IPS-18c (cell line): ENCODE data around the gene PHLPP1.

Experiments
- H3K4me3 ChIP-seq: 2 replicates; pipeline ENCODE4 v1.7.0; 2013; ENCODE audit warnings: low read depth, mild to moderate bottlenecking, low read length, moderate library complexity; ENCODE audit not compliant: insufficient read depth
- H3K9me3 ChIP-seq: one replicate; pipeline ENCODE4 v1.6.1; 2013; ENCODE audit warnings: mild to moderate bottlenecking, low read length, moderate library complexity; ENCODE audit not compliant: control insufficient read depth, insufficient read depth

Gene PHLPP1

DNA sequence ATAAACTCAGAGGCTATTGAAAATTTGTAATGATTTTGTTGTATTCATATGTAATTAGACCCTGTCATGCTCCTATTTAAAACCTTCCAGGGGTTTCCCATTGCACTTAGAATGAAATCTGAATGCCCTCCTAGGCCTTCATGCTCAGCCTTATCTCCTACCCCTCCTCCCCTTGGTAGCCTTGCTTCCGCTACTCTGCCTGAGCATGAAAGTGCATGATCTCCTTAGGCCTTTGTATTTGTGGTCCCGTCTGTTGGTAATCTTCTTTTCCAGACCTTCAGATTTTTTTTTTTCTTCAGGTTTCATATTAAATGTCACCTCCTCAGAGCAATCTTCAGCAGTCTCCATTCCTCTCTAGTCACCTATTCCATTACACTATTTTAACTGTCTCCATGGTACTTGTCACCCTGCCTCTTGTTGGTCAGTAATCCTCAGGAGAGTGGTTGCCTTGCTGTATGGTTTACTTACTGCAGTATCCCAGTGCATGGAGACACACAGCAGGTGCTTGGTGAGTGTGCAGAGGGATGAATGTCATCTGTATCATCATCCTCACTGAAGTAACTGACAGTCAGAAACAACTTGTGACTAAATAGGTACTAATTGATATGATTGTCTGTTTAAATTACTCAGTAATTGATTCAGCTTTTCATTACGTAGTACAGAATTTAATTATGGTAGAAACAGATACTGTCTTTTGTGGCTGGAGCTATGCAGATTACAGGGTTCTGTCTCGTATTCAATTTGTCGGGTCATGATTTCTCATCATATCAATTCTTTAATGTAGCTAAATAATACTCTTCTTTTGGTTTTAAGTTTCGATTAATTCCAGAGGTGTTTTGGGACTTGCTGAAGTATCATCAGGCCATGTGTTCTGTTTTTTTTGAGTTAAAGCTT lies 63.9 kb downstream of the PHLPP1 start:
- Histone ChIP-seq H3K9me3 (no peaks in the 10 kb centered on the region), H3K4me3 (no peak overlapping the region)

DNA sequence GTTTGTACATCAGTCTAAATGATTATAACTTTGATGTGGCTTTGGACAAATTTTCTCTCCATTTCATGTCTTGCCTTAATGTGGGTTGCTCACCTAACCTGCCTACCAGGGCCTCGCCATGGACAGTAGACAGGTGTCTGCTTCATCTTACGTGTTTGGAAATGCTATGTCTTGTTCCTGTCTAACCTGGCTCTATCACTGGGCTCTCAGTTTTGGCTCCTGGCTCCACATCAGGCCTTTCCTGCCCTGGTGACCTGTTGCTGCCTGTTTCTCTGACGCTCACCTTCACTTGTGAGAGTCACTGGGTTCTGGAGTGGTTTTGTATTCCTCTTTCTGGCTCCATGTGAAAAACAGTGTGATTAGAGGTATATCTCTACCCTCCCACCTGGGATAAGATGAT lies 65.9 kb downstream of the PHLPP1 start:
- H3K9me3 ChIP-seq = no peaks in the 10 kb centered on the region
- no peak overlapping the region for H3K4me3 ChIP-seq

- H3K9me3 ChIP-seq = no peaks in the 10 kb centered on the region
- no peak overlapping the region for H3K4me3 ChIP-seq
These were observed 66.6 kb downstream of the PHLPP1 start for GRCh38 chr18:62781893-62782292.

DNA sequence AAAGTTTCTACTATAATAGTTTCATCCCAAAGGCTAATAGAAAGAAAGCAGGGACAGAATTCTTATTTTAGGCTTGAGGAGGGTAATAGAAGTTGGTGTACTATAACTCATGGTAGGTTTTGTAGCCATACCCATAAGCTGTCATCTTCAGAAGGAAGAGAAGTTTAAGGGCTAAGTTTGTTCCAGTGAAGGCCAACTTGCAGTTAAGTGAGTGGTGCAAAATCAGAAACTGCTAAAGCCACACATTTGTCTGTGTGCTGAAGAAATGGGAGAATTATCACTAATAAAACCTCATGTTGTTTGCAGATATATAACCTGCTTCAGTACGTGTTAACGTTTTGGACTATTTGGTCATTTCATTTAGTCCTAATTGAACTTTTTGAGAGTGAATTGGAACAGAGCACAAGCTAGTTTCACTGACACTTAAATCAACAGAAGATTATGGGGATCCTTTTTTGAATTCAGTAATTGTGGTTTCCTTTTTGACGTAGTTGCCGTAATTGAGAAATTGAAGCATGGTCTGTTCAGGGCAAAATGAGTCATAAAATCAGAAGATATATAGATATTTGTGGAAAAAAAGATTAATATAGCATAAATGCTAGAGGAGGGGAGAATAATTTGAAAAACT lies 69.1 kb downstream of the PHLPP1 start:
- no peak overlapping the region for H3K4me3 ChIP-seq
- no peaks in the 10 kb centered on the region for H3K9me3 ChIP-seq

- H3K4me3 ChIP-seq = no peak overlapping the region
- no peaks in the 10 kb centered on the region for H3K9me3 ChIP-seq
These were observed 69.6 kb downstream of the PHLPP1 start for GRCh38 chr18:62784966-62785413.

DNA sequence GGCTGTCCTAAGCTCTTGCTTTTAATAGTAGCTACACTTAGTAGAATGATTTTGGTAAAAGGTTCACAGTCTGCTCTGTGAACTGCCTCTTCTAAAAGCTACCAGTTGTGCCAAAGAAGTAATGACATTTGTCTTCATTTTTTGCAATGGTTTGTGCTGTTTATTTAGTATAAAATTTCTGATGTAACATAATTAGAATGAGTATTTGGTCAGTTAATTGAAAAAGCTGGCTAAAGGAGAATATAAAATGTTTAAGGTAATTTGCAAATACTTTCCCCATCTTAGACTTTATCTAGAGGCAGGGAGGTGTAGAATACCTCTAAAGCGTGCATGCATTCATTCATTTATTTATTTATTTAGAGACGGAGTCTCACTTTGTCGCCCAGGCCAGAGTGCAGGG lies 71.3 kb downstream of the PHLPP1 start:
- H3K4me3 ChIP-seq = no peak overlapping the region
- H3K9me3 ChIP-seq = no peaks in the 10 kb centered on the region

- Histone ChIP-seq H3K4me3 (no peak overlapping the region), H3K9me3 (no peaks in the 10 kb centered on the region)
These were observed 72.8 kb downstream of the PHLPP1 start for GRCh38 chr18:62788111-62788510.

- Histone ChIP-seq H3K9me3 (no peaks in the 10 kb centered on the region), H3K4me3 (no peak overlapping the region)
These were observed 73.5 kb downstream of the PHLPP1 start for GRCh38 chr18:62788876-62789275.

- H3K4me3 ChIP-seq = no peak overlapping the region
These were observed 75.8 kb downstream of the PHLPP1 start for GRCh38 chr18:62790871-62791772.

GRCh38 chr18:62792016-62792415 lies 76.7 kb downstream of the PHLPP1 start:
- Histone ChIP-seq H3K4me3 (no peak overlapping the region), H3K9me3 (no peaks in the 10 kb centered on the region)

More at GRCh38 chr18:62790871-62791772, 75.8 kb downstream of the PHLPP1 start:
- H3K9me3 ChIP-seq = no peaks in the 10 kb centered on the region

DNA sequence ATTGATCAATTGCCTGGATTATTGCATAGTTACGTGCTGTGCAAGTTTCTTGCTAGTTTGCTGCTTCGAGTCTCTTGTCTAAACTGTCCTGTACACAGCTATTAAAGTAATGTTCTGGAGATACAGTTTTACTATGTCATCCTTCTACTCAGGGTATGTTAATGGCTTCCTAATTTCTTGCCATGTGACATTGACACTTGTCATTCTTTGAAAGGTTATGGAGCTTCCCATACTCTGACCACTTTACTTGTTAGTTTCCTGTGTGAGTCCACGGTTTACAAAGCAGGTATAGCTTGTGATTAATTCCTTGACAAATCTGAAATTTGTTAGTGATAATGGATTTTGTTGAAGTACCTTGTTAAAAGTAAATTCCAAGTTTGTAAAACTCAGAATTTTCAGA lies 80.5 kb downstream of the PHLPP1 start:
- Histone ChIP-seq H3K9me3 (no peaks in the 10 kb centered on the region), H3K4me3 (no peak overlapping the region)

GRCh38 chr18:62796216-62796621 lies 80.9 kb downstream of the PHLPP1 start:
- no peak overlapping the region for H3K4me3 ChIP-seq
- no peaks in the 10 kb centered on the region for H3K9me3 ChIP-seq

- Histone ChIP-seq H3K9me3 (no peaks in the 10 kb centered on the region), H3K4me3 (no peak overlapping the region)
These were observed 82.0 kb downstream of the PHLPP1 start for GRCh38 chr18:62797329-62797728.

DNA sequence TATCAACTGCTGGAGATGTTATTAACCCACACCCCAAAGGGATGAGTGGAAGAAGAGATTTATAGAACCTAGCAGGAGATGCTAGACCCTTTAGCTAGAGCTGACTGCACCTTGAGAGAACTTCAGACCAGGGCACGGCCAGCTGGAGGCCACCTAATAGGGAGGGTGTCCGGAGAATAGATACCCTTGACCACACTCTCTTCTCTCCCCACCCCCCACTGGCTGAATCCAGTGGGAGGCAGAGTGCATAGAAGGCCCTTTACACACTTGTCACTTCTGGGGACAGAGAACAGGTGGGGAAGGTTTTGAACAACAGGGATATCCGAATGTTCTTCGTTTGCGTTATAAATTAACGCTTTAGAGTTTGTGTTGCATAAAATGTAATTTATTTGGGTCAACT lies 84.6 kb downstream of the PHLPP1 start:
- Histone ChIP-seq H3K4me3 (no peak overlapping the region), H3K9me3 (no peaks in the 10 kb centered on the region)

DNA sequence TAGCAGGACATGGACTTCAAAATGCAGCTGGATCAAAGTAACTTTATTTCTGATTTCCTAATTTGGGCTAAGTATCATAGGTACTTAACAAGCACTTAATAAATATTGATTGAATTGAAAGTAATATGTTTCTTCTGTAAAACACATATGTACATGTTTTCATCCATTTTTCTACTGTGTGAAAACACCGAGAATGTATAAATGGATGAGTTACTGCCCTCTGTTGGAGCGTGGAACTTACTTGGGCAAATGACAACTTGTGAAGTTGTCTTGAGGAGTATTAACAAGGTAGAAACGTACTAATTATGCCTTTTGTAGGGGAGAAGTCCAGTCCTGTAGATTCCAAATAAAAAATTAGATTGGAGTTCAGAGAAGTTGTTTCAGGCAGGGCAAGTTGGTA lies 87.2 kb downstream of the PHLPP1 start:
- no peak overlapping the region for H3K4me3 ChIP-seq
- no peaks in the 10 kb centered on the region for H3K9me3 ChIP-seq

DNA sequence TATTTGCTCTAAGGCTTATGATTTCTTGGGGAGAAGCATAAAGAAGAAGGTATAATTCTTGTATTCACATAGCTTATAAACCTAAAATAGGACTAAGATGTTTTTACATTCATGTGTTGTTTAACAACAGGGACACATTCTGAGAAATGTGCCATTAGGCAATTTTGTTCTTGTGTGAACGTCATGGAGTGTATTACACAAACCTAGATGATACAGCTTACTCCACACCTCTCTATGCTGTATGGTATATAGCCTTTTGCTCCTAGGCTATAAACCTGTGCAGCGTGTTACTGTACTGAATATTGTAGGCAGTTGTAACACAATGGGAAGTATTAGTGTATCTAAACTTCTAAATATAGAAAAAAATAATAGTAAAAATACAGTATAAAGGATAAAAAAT lies 92.1 kb downstream of the PHLPP1 start:
- no peaks in the 10 kb centered on the region for H3K9me3 ChIP-seq
- H3K4me3 ChIP-seq = no peak overlapping the region

DNA sequence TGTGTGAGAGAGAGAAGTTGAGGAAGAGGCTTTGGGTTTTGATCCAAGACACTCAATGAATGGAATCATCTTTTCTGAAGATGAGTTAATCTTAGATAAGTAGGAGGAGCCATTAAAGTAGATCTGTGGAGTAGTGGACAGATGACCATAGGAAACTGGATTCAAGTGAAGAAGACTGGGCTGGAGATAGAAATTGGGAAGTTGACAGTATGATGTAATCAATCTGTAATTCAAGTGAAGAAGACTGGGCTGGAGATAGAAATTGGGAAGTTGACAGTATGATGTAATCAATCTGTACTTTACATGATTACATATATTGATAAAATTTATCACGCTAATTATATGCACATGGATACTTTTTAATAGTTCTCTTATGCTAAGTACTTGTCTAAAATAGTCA lies 92.8 kb downstream of the PHLPP1 start:
- Histone ChIP-seq H3K4me3 (no peak overlapping the region), H3K9me3 (no peaks in the 10 kb centered on the region)
